Measurements from ENCODE around the gene ERBIN. TPM values are rescaled to one million over a fixed set of nuclear protein-coding genes. Genes with fewer than 3 reads are reported as not detected.
"Not testable (repeated sequence)": the region's sequence is repeated elsewhere in the genome, so short reads cannot be mapped to it uniquely, and the experiment has no call there.

Gene ERBIN
- total RNA-seq, 1 donor from 2014 or later = 77.4 TPM

DNA sequence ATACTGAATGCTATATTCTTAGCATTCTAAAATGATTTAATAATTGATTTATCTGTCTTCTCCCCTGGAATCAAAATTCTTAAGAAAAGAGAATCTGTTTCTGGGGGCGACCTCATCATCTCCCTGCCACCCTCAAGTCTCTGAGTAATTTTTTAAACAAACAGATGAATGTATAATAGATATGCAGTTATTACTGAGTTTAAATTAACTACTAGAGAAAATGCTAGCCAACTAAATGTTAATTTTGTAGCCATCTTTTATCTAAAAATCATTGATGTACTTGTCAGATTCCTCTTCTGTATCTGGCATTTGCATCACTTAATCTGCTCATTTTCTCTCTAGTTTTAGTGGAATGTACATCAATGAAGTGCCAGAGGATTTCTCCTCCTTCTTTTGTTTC lies 87.5 kb downstream of the ERBIN start:
- TF ChIP-seq, protein P1, sequence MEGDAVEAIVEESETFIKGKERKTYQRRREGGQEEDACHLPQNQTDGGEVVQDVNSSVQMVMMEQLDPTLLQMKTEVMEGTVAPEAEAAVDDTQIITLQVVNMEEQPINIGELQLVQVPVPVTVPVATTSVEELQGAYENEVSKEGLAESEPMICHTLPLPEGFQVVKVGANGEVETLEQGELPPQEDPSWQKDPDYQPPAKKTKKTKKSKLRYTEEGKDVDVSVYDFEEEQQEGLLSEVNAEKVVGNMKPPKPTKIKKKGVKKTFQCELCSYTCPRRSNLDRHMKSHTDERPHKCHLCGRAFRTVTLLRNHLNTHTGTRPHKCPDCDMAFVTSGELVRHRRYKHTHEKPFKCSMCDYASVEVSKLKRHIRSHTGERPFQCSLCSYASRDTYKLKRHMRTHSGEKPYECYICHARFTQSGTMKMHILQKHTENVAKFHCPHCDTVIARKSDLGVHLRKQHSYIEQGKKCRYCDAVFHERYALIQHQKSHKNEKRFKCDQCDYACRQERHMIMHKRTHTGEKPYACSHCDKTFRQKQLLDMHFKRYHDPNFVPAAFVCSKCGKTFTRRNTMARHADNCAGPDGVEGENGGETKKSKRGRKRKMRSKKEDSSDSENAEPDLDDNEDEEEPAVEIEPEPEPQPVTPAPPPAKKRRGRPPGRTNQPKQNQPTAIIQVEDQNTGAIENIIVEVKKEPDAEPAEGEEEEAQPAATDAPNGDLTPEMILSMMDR (conservative IDR thresholded peaks at IDR 0.05; ENCODE audit: low read depth, low read length) = no peak
- no peak for DNase-seq (ENCODE audit: low read depth)
- no peak overlapping the region for H3K4me3 ChIP-seq (ENCODE audit: low read depth, low read length)

- DNase-seq (ENCODE audit: low read depth) = no peak
- no peak overlapping the region for H3K4me3 ChIP-seq (ENCODE audit: low read depth, low read length)
Measured at GRCh38 chr5:66015196-66015960, 89.0 kb downstream of the ERBIN start.

GRCh38 chr5:66021585-66021984 lies 95.2 kb downstream of the ERBIN start:
- TF ChIP-seq, protein P1 (conservative IDR thresholded peaks at IDR 0.05; ENCODE audit: low read depth, low read length) = no peak
- H3K4me3 ChIP-seq (ENCODE audit: low read depth, low read length) = no peak overlapping the region
- DNase-seq (ENCODE audit: low read depth) = no peak

More at GRCh38 chr5:66015196-66015960, 89.0 kb downstream of the ERBIN start:
- TF ChIP-seq, protein P1 (conservative IDR thresholded peaks at IDR 0.05; ENCODE audit: low read depth, low read length) = no peak

- DNase-seq (ENCODE audit: low read depth) = no peak
- H3K4me3 ChIP-seq (ENCODE audit: low read depth, low read length) = no peak overlapping the region
- TF ChIP-seq, protein P1 (conservative IDR thresholded peaks at IDR 0.05; ENCODE audit: low read depth, low read length) = no peak
Measured at GRCh38 chr5:66039296-66039695, 112.9 kb downstream of the ERBIN start.

DNA sequence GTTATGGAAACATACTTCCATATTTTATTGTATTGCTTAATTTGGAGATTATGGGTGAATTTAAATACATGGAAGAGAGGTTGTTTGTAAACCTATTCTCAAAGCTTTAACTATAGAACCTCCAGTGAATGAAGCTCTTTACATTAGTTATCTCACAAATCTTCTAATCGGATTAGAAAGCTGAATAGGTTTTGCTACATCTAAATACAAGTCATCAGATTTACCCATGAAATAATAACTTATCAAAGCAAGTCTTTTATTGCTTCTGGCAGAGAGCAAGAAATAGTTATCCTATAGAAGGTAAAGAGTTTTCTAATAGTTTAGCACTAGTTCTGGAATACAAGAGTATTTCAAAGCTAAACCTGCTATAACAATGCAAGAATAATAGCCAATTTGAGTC lies 113.3 kb downstream of the ERBIN start:
- H3K4me3 ChIP-seq (ENCODE audit: low read depth, low read length) = no peak overlapping the region
- TF ChIP-seq, protein P1 (conservative IDR thresholded peaks at IDR 0.05; ENCODE audit: low read depth, low read length) = no peak
- no peak for DNase-seq (ENCODE audit: low read depth)

DNA sequence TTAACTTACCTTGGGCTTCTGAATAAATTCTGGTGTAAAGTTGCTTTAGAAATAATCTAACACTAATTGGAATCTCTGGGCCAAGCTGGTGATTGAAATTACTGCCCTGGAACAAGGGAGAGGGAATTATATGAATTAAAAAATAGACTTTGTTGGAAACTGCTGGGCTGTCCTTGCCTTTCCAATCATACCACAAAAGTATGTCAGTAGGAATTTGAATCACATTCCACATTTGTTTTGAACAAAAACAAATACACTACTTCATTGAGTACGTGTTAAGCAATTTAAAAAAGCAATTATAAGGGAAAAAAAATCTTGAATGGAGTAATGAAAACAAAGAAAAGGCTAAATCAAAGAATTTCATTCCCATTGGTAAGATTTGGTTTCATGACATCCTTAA lies 115.3 kb downstream of the ERBIN start:
- TF ChIP-seq, protein P1 (conservative IDR thresholded peaks at IDR 0.05; ENCODE audit: low read depth, low read length) = no peak
- no peak overlapping the region for H3K4me3 ChIP-seq (ENCODE audit: low read depth, low read length)
- no peak for DNase-seq (ENCODE audit: low read depth)

GRCh38 chr5:66057239-66057638 lies 130.9 kb downstream of the ERBIN start:
- no peak for DNase-seq (ENCODE audit: low read depth)
- H3K4me3 ChIP-seq (ENCODE audit: low read depth, low read length) = no peak overlapping the region
- TF ChIP-seq, protein P1 (conservative IDR thresholded peaks at IDR 0.05; ENCODE audit: low read depth, low read length) = no peak

DNA sequence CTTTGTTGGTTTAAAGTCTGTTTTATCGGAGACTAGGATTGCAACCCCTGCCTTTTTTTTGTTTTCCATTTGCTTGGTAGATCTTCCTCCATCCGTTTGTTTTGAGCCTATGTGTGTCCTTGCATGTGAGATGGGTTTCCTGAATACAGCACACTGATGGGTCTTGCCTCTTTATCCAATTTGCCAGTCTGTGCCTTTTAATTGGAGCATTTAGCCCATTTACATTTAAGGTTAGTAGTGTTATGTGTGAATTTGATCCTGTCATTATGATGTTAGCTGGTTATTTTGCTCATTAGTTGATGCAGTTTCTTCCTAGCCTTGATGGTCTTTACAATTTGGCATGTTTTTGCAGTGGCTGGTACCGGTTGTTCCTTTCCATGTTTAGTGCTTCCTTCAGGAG lies 134.9 kb downstream of the ERBIN start:
- H3K4me3 ChIP-seq (ENCODE audit: low read depth, low read length); DNase-seq (ENCODE audit: low read depth): not testable (repeated sequence)

DNA sequence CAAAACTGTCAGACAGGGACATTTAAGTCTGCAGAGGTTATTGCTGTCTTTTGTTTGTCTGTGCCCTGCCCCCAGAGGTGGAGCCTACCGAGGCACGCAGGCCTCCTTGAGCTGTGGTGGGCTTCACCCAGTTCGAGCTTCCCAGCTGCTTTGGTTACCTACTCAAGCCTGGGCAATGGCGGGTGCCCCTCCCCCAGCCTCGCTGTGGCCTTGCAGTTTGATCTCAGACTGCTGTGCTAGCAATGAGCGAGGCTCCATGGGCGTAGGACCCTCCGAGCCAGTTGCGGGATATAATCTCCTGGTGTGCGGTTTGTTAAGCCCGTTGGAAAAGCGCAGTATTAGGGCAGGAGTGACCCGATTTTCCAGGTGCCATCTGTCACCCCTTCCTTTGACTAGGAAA lies 136.7 kb downstream of the ERBIN start:
- not testable (repeated sequence) for DNase-seq (ENCODE audit: low read depth); H3K4me3 ChIP-seq (ENCODE audit: low read depth, low read length)

Measured in epithelial cell of proximal tubule (primary cell).